HG02642 (cell line): ENCODE measurements around the gene C3.
"Not testable (repeated sequence)": the region's sequence is repeated elsewhere in the genome, so short reads cannot be mapped to it uniquely, and the experiment has no call there.

ENCODE experiments used
- ATAC-seq: cut with Tn5 transposase; IDR thresholded peaks from one replicate; pipeline ENCODE4 v1.9.1; 2021; ENCODE audit warnings: mild to moderate bottlenecking; ENCODE audit not compliant: unreplicated experiment, poor library complexity

The C3 gene

GRCh38 chr19:6632747-6633455 is 87.5 kb downstream of the C3 start:
- not testable (repeated sequence) for ATAC-seq

GRCh38 chr19:6632002-6632621 is 88.3 kb downstream of the C3 start:
- no peak for ATAC-seq
